ELR (cell line): ENCODE results near the gene MON1B.
"Not testable (repeated sequence)": the region's sequence is repeated elsewhere in the genome, so short reads cannot be mapped to it uniquely, and the experiment has no call there.

ENCODE experiments used
- DNase-seq: peaks from one replicate; pipeline ENCODE4 v3.0.0-alpha.2; 2015; ENCODE audit warnings: low read depth

The MON1B gene

GRCh38 chr16:77197747-77198146, 6.8 kb downstream of the MON1B start:
- no peak for DNase-seq

DNA sequence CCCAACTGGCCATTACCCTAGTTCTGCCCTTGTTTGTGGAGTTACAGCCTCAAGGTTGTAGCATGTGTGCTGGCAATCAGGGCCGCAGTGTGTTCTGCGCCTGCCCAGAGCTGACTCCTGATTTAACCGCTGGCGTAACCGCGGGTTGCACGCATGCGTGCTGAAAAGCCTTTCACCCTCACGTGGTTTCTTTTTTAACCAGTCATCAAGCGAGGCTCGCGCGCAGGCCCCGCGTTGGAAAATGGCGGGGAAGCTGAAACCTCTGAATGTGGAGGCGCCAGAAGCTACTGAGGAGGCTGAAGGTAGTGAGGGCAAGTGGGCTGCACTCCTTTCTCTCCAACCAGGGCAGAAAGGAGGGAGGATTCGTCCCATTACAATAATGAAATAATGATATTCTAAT, 8.2 kb downstream of the MON1B start, which contains the start of gene SYCE1L:
TSS of gene SYCE1L (plus strand) at position 198 of the 400 bp plus-strand sequence. CDS start at position 242, 44 bp downstream.
- no peak for DNase-seq

DNA sequence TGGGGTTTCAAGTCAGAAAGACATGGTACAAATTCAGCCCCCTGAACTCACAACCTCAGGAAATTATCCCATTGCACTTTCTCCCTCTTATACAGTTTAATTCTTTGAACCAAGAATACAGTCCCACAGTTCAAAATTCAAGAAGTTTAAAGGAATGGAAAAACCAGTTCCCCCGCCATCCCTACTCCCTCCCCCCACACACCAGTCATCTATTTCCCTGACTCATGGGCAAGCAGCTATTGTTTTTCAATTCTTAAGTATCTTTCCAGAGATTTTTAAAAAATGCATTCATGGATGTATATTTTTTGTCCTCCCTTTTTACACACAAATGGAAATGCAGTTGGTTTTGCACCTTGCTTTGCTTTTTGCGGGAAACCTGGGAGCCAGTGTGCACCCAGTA, 15.5 kb downstream of the MON1B start:
- no peak for DNase-seq

GRCh38 chr16:77207030-77207429, 16.0 kb downstream of the MON1B start:
- DNase-seq: no peak

DNA sequence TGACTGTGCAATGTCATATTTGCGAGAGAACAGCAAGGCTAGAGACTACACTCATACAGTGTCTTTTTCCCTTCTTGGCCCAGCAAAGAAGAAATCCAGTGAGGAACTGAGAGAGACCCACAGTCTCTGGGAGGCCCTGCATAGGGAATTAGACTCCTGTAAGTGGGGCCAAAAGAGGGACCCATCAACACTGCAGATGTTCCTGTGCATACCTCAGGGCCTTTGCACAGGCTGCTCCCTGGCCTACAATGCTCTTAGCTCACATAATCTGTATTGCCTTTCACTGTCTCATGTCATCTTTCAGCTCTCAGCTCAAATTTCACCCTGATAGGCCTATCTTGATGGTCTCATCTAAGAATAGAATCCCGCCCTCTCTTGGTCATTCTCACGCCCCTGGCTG, 17.4 kb downstream of the MON1B start:
- DNase-seq: no peak

- DNase-seq: peak; percentile 8
Observed at GRCh38 chr16:77211880-77212740, 21.1 kb downstream of the MON1B start.

DNA sequence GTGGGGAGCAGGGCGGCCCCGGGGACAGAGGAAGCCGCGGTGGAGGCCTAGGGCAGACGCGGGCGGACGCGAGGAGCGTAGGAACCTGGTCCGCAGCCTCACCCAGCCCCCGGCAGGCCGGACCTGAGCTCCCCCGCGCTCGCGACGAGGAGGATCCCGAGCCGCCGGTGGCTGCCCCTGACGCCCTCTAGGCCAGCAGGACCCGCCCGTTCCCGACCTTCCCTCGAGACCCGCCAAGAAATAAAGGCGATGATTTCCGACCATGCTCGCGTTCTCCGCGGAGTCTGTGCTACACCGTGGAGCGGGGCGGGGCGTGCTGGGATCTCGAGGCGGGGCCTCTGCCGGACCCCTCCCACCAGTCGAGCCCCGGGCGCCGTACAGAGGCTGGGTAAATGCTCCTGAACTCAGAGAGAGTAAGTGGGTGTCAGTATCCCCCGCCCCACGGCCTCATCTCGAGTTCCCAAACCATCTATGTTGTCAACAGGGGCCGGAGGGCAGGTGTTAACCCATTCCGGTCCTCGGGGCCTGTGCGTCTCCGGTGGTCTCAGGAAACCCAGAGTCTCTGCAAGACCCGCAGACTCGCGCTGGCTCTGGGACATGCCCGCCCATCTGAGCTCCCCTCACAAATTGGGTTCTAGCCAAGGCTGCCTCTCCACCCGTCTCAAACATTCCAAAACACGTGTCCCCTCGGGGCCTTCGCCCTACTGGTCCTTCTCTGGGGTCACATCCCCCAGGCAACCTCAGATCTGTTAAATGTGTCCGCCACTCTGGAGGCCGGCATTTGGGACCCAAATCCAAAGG, 22.0 kb downstream of the MON1B start:
- DNase-seq: no peak

GRCh38 chr16:77213542-77214106, 22.6 kb downstream of the MON1B start:
- DNase-seq: peak; percentile 89

GRCh38 chr16:77214411-77215138, 23.6 kb downstream of the MON1B start:
- DNase-seq: no peak

GRCh38 chr16:77219437-77219836, 28.4 kb downstream of the MON1B start:
- no peak for DNase-seq

DNA sequence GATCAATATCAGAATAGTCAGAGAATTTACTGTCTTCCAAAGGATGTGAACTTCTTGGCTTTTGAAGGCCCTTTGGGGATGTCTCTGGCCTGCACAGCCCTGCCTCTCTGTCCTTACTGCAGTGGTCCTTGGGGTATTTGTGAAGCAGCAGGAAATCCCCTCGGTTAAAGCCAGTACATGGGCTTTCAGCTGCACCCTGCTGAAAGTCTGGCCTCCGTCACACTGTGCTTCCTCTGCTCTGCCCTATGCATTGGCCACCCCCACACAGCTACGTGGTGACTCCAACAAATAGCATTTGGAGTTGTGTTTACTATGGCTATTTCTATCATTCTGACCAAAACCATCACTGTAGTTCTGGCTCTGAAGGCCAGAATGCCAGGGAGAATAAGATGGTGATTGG, 29.4 kb downstream of the MON1B start:
- DNase-seq: no peak

DNA sequence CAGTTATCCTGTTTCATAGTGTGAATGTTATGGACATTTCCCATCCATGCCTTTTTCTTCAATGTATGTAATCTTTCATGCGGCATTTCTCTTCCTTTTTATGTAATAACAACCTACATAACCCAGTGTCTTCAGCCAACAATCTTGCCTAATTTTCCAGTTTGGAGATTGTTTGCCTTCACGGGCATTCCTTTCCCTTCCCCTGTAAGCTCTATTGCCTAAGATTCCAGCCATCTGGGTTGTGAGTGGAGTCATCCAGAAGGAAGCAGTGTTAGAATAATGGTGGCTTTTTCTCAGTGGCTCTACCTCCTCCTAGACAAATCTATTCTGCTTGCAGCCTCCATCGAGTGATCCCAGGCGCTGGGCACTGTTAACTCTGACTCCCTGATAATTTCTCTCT, 30.5 kb downstream of the MON1B start:
- no peak for DNase-seq

GRCh38 chr16:77223184-77223583, 32.2 kb downstream of the MON1B start:
- peak; percentile 22 for DNase-seq

DNA sequence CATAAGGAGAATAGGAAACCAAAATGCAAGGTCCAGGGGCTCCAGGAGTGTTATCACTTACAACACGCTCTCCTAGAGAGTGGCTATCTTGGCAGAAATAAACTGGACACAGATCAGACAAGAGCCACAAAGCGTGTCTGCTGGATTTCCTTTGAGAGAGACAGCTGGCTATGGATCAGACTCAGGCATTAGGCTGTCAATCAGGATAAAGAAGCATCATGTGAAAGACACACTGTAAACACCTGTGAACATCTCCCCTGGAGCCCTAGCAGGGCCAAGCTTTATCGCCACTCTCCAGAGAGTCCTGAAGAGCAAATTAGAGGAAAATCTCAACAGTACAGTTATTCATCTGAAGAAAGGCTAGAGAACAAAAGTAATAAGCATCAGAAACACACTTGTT, 34.2 kb downstream of the MON1B start:
- no peak for DNase-seq

GRCh38 chr16:77227745-77228144, 36.8 kb downstream of the MON1B start:
- DNase-seq: no peak

DNA sequence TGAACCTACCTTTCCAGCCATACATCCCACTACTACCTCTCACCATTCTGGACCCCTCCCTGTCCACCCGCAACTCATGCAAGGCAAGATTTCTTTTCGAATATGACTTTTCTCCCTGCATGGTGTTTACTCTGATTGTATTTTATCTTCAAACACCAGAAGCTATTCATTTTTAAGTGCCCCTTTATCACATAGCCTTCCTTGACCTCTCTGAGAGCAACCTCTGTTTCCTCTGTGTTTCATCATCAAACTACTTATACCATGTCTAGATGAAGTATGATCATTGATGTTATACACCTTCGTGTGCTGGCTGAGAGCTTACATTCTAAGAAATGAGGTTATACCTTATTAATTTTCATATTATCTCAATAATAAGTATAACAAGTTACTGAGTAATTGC, 40.1 kb downstream of the MON1B start:
- DNase-seq: no peak

- DNase-seq: no peak
Observed at GRCh38 chr16:77233799-77234519, 43.0 kb downstream of the MON1B start.

- DNase-seq: peak; percentile 9
Observed at GRCh38 chr16:77234611-77235010, 43.6 kb downstream of the MON1B start.

- DNase-seq: peak; percentile 84
Observed at GRCh38 chr16:77236063-77236511, 45.1 kb downstream of the MON1B start.

DNA sequence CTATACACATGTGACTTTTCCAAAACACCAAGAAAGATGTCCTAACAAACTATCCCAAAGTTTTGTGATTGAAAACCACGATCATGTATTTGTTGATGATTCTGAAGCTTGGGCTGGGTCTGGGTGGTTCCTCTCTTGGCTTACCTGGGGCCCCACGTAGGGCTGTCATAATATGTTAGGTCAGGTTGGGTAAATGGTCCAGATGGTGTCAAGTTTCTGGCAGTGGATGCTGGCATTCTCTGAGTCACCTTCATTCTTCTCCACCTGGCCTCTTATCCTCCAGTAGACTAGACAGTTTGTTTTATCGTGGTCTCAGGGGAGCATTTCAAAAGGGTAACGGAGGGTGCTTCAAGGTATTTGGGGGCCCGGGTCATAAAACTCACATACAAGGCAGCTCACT, 47.6 kb downstream of the MON1B start:
- DNase-seq: no peak

GRCh38 chr16:77242471-77242870, 51.5 kb downstream of the MON1B start:
- DNase-seq: not testable (repeated sequence)
